T-helper 9 cell (primary cell): ENCODE measurements around the gene MTO1.
A peak's percentile ranks its signal among the peaks of the same experiment; 100 is the strongest.
"Not testable (repeated sequence)": the region's sequence is repeated elsewhere in the genome, so short reads cannot be mapped to it uniquely, and the experiment has no call there.

Experiments used
- DNase-seq: peaks from one replicate; pipeline ENCODE4 v3.0.0-alpha.2; 2020
- total RNA-seq, 2 donors: gene quantifications; one replicate each; lab custom pipeline; 2026; lab: John Stamatoyannopoulos, UW

Gene MTO1
- total RNA-seq, result 50.9 to 103 reads per million in 2 donors

GRCh38 chr6:73461537-73462350, at the start of gene MTO1:
MTO1 (plus strand) TSS chr6:73461737; CDS start chr6:73461855, 118 bp downstream.
- DNase-seq, result peak; percentile 73

GRCh38 chr6:73413102-73413501, 48.4 kb upstream of the MTO1 start:
- no peak for DNase-seq

GRCh38 chr6:73418081-73418741, 43.3 kb upstream of the MTO1 start:
- DNase-seq, result no peak

- DNase-seq, result no peak
Observed at GRCh38 chr6:73421534-73421933, 40.0 kb upstream of the MTO1 start.

GRCh38 chr6:73435236-73435635, 26.3 kb upstream of the MTO1 start:
- no peak for DNase-seq

GRCh38 chr6:73443555-73443954, 18.0 kb upstream of the MTO1 start:
- DNase-seq, result no peak

GRCh38 chr6:73451223-73452106, 10.1 kb upstream of the MTO1 start:
- peak; percentile 34 for DNase-seq

- DNase-seq, result peak; percentile 72
Observed at GRCh38 chr6:73452107-73452461, 9.5 kb upstream of the MTO1 start, which contains the start of gene CGAS. CGAS (minus strand) TSS chr6:73452297; CDS start chr6:73452181, 116 bp downstream.

GRCh38 chr6:73455865-73456629, 5.5 kb upstream of the MTO1 start:
- no peak for DNase-seq

GRCh38 chr6:73459474-73459873, 2.1 kb upstream of the MTO1 start:
- DNase-seq, result not testable (repeated sequence)

GRCh38 chr6:73460056-73460455, 1.5 kb upstream of the MTO1 start:
- no peak for DNase-seq

GRCh38 chr6:73471686-73472290, 10.3 kb downstream of the MTO1 start:
- no peak for DNase-seq

GRCh38 chr6:73476723-73477122, 15.2 kb downstream of the MTO1 start:
- no peak for DNase-seq

- no peak for DNase-seq
Observed at GRCh38 chr6:73477407-73477806, 15.9 kb downstream of the MTO1 start.

GRCh38 chr6:73481969-73482368, 20.4 kb downstream of the MTO1 start:
- no peak for DNase-seq

GRCh38 chr6:73484438-73484837, 22.9 kb downstream of the MTO1 start:
- DNase-seq, result no peak

GRCh38 chr6:73487473-73487872, 25.9 kb downstream of the MTO1 start:
- no peak for DNase-seq

GRCh38 chr6:73491377-73491776, 29.8 kb downstream of the MTO1 start:
- no peak for DNase-seq

- DNase-seq, result no peak
Observed at GRCh38 chr6:73497915-73498314, 36.4 kb downstream of the MTO1 start.

- DNase-seq, result no peak
Observed at GRCh38 chr6:73503027-73503772, 41.7 kb downstream of the MTO1 start.

- no peak for DNase-seq
Observed at GRCh38 chr6:73504160-73504559, 42.6 kb downstream of the MTO1 start.
